Heart right ventricle (tissue), 16 donors: ENCODE data around the gene UBE3A. TPM values are rescaled to one million over a fixed set of nuclear protein-coding genes. Genes with fewer than 3 reads are reported as not detected.

Experiments used
- ATAC-seq, 8 donors: fragments of 200-7000 bp; cut with Tn5 transposase; one replicate each; pipeline ENCODE4 v1.9.1; 2020; ENCODE audit warnings: mild to moderate bottlenecking in 8 of 8, moderate library complexity in 8 of 8, moderate number of reproducible peaks in 1 of 8
- DNase-seq, 2 donors: peaks; one replicate each; pipeline ENCODE4 v3.0.0-alpha.2; 2020
- H3K27ac ChIP-seq, 10 donors: fragments of 200-600 bp; sonication (generic) in 2 of 10; one replicate each; pipeline versions ENCODE4 v1.5.0 to v1.8.0; 2020 to 2022; ENCODE audit warnings: mild to moderate bottlenecking in 3 of 10
- H3K27me3 ChIP-seq, 7 donors: fragments of 200-600 bp; one replicate each; pipeline ENCODE4 v1.8.0; 2021 to 2022; ENCODE audit warnings: mild to moderate bottlenecking in 2 of 7
- H3K36me3 ChIP-seq, 9 donors: fragments of 200-600 bp; sonication (generic) in 1 of 9; one replicate each; pipeline versions ENCODE4 v1.5.0 to v1.8.0; 2020 to 2022; ENCODE audit warnings: mild to moderate bottlenecking in 2 of 9
- H3K4me1 ChIP-seq, 9 donors: fragments of 200-600 bp; sonication (generic) in 1 of 9; one replicate each; pipeline versions ENCODE4 v1.5.0 to v1.8.0; 2020 to 2022; ENCODE audit warnings: mild to moderate bottlenecking in 4 of 9
- H3K4me3 ChIP-seq, 10 donors: fragments of 200-600 bp; sonication (generic) in 2 of 10; one replicate each; pipeline versions ENCODE4 v1.5.0 to v1.8.0; 2020 to 2022; ENCODE audit warnings: mild to moderate bottlenecking in 7 of 10, moderate library complexity in 2 of 10
- H3K9me3 ChIP-seq, 11 donors: fragments of 200-600 bp in 10 of 11; sonication (generic) in 2 of 11; one replicate each; pipeline versions ENCODE4 v1.5.0 to v1.8.0; 2013 to 2022; ENCODE audit warnings: mild to moderate bottlenecking in 2 of 11, control low read depth in 1 of 11, moderate library complexity in 1 of 11
- WGBS, 2 donors: extraction: QIAGEN DNeasy Blood & Tissue Kit; methylation state at CpG; one replicate each; pipeline ENCODE4 v1.1.7; 2013; ENCODE audit warnings: inconsistent platforms in 1 of 2; 5-methylcytosine and 5-hydroxymethylcytosine counted together
- intact Hi-C, 10 donors: fragments of 100-400 bp; cut with DNase I; formaldehyde crosslinking; loops; one replicate each; pipeline versions ENCODE4 v1.11.1 to v1.14.2; 2022
- polyA plus RNA-seq, 2 donors: library from polyadenylated mRNA; stranded (reverse); fragments of 200-250 nt; gene quantifications; one replicate each; pipeline ENCODE4 v1.2.3, GENCODE V29; 2013
- total RNA-seq, 10 donors: library from RNA; stranded (reverse); fragmentation: NEBNext Ultra II Directional in 3 of 10; extraction: Animal tissue kit (Norgen Biotek cat#: 25700) in 3 of 10; gene quantifications; one replicate each; pipeline versions ENCODE4 v1.2.1 to v1.2.4, GENCODE V29; 2021 to 2023
- TF ChIP-seq, protein P1 (sequence below), 9 donors: fragments of 200-600 bp; sonication (generic) in 2 of 9; IDR thresholded peaks; one replicate each; pipeline versions ENCODE4 v1.5.0 to v1.8.0; 2021 to 2022; ENCODE audit warnings: antibody characterized with exemption in 9 of 9, mild to moderate bottlenecking in 5 of 9, moderate library complexity in 1 of 9
- donor health status: Arrhythmogenic right ventricular cardiomyopathy.
- donor health status: ischemic (EF 13 %, LVEDD 7.1; RV severe dilation, severe dysfunction).
- donor health status: healthy with polysubstance abuse.
- donor health status: DM: no; HTN: yes; CAD: no.
- donor health status: DM: no; HTN: no; CAD: no.
- donor health status: ischemic (EF 25% LVEDD 6.9; RV normal size, moderate dysfunction).
- donor health status: ischemic (EF 25% LVEDD 5.7; RV mildly dilated, moderate dysfunction).
- donor health status: healthy.
- donor health status: DM: yes; HTN: yes; CAD: no.
- donor health status: Ischemic cardiomyopathy.
- donor health status: ischemic (EF 35%, LVEDD 5.7; RV mildly dilated, moderate dysfunction).
- donor health status: nonischemic (EF 11% LVEDD 7.7; RV severe dilation, severe dysfunction).
- donor health status: DM: yes; HTN: yes; CAD: no.
- donor health status: PGD.
- donor health status: ischemic (EF 29% LVEDD 5.4; RV normal size, mild dysfunction).
- donor health status: nonischemic (EF 23%, LVEDD 6.1; RV moderate dilation, normal function).

UBE3A gene
- total and polyA plus RNA-seq, 12 donors = 24.2 to 146 (median 108) TPM

DNA sequence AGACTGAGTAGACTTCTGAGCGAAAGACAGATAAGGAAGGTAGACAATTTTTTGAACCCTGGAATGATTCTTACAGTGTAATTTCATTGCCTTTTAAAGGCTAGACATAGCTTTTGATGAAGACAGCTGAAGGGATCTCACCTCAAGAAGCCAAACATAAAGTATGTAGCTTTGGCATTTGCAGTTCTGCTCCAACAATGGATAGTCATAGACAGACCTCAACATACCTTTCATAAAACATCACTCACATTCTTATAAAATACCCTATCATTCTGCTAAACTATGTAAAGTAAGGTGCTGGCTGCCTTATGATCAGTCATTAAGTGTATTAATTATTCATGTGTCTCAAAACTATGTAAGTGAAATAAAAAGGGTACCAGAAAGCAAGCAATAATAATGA is 70.0 kb downstream of the UBE3A start:
- WGBS, 2 donors = 98 to 100% methylated on average over 1 of the region's 1 CpG
- intact Hi-C loops = loop anchor here in 1 of 10 donors (10.0 kb wide), 1 partner anchor 56 kb away; no protein-coding TSS in a partner anchor

DNA sequence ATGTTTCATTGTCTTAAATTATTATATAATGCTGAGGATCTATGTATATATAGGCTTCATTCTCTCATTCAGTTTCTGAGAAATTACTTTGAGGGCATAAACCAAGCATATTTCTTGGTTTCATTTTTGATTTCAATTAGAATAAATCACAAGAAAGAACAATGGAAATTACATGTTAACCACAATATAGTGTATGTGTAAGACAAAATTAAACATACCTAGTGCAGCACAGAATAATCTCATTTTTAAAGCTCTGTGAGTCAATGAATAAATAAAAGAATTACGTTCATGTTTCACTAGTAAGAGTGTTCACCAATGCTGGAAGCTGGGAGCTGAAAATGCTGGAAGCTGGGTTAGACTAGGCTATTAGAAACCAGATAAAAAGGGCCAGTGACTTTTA is 72.8 kb downstream of the UBE3A start:
- Histone ChIP-seq H3K4me3 (no peak overlapping the region), H3K9me3 (no peaks in the 10 kb centered on the region), H3K36me3 (peaks cover 0 to 44% (median 2%) of the 10 kb centered on the region in 9 donors), H3K4me1 (peaks cover 0 to 25% (median 10%) of the 10 kb centered on the region in 9 donors), H3K27me3 (no peaks in the 10 kb centered on the region), H3K27ac (no peak overlapping the region)
- 87 to 88% methylated on average over 1 of the region's 1 CpG for WGBS, 2 donors
- TF ChIP-seq, protein P1, sequence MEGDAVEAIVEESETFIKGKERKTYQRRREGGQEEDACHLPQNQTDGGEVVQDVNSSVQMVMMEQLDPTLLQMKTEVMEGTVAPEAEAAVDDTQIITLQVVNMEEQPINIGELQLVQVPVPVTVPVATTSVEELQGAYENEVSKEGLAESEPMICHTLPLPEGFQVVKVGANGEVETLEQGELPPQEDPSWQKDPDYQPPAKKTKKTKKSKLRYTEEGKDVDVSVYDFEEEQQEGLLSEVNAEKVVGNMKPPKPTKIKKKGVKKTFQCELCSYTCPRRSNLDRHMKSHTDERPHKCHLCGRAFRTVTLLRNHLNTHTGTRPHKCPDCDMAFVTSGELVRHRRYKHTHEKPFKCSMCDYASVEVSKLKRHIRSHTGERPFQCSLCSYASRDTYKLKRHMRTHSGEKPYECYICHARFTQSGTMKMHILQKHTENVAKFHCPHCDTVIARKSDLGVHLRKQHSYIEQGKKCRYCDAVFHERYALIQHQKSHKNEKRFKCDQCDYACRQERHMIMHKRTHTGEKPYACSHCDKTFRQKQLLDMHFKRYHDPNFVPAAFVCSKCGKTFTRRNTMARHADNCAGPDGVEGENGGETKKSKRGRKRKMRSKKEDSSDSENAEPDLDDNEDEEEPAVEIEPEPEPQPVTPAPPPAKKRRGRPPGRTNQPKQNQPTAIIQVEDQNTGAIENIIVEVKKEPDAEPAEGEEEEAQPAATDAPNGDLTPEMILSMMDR (IDR thresholded peaks at IDR 0.05) = no peak
- ATAC-seq (no peak), DNase-seq (no peak)
- intact Hi-C loops = loop anchor here in 1 of 10 donors (10.0 kb wide), 1 partner anchor 59 kb away; no protein-coding TSS in a partner anchor

More for the DNA sequence above, 70.0 kb downstream of the UBE3A start:
- Histone ChIP-seq H3K9me3 (no peaks in the 10 kb centered on the region), H3K4me3 (no peak overlapping the region), H3K4me1 (peaks cover 0 to 27% (median 10%) of the 10 kb centered on the region in 9 donors), H3K27me3 (no peaks in the 10 kb centered on the region), H3K36me3 (peaks cover 0 to 58% (median 7%) of the 10 kb centered on the region in 9 donors), H3K27ac (no peak overlapping the region)
- TF ChIP-seq, protein P1 (IDR thresholded peaks at IDR 0.05) = no peak
- DNase-seq (no peak), ATAC-seq (no peak)

DNA sequence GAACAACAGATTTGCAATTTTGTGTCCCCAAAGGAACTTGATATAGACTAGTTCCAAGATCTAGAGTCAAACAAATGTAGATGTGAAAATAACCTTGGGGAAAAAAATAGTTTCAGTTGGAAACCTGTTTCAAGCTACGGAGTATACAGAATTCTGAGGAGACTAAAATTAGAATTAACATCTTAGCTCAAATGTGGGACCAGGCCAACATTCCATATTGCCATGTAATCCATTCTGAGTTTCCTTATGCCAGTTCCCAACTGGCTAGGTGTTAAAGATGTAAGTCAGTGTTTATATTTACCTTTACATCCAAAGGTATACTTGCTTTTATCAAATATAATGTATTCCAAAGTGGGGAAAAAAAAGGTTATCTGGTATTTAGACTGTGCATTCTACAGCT is 76.3 kb downstream of the UBE3A start:
- H3K4me3 ChIP-seq = no peak overlapping the region
- peaks cover 0 to 48% (median 5%) of the 10 kb centered on the region in 9 donors for H3K36me3 ChIP-seq
- DNase-seq (no peak), ATAC-seq (peak in 1 of 8 donors; percentile 60)
- intact Hi-C loops = loop anchor here in 2 of 10 donors (5.0 to 10.0 kb wide), 2 partner anchors 45 to 62 kb away; no protein-coding TSS in a partner anchor
- WGBS, 2 donors = 44 to 59% methylated on average over 1 of the region's 1 CpG
- H3K4me1 ChIP-seq = peaks cover 0 to 21% (median 10%) of the 10 kb centered on the region in 9 donors
- no peaks in the 10 kb centered on the region for H3K27me3 ChIP-seq
- H3K27ac ChIP-seq = peak overlapping the region in 3 of 10 donors; percentile 22 to 49 (median 43)
- H3K9me3 ChIP-seq = no peaks in the 10 kb centered on the region
- TF ChIP-seq, protein P1 (IDR thresholded peaks at IDR 0.05) = no peak

DNA sequence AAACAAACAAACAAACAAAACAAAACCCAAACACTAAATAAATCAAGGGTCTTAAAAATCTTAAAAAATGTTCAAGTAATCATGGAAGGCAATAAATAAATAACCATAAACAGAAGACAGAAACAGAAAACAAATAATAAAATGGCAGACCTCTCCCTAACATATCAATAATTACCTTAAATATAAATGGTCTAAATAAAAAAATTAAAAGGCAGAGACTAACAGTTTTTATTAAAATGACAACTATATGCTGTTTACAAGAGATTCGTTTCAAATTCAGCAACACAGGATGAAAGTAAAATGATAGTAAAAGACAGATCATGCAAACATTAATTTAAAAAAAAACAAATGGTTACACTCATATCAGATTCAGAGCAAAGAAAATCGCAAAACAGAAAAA is 91.1 kb downstream of the UBE3A start:
- peaks cover 0 to 23% (median 3%) of the 10 kb centered on the region in 9 donors for H3K4me1 ChIP-seq
- ATAC-seq = no peak
- H3K9me3 ChIP-seq = peaks cover 0 to 36% (median 21%) of the 10 kb centered on the region in 11 donors
- intact Hi-C loops = loop anchor here in 7 of 10 donors (5.0 to 10.0 kb wide), 3 partner anchors 55 to 90 kb away; partner anchors contain the start of gene UBE3A (in 7 of the 7)
- H3K27me3 ChIP-seq = no peaks in the 10 kb centered on the region
- H3K4me3 ChIP-seq = no peak overlapping the region
- TF ChIP-seq, protein P1 (IDR thresholded peaks at IDR 0.05) = no peak
- H3K36me3 ChIP-seq = peaks cover 0 to 76% (median 29%) of the 10 kb centered on the region in 9 donors
- DNase-seq = no peak
- WGBS, 2 donors = 98 to 100% methylated on average over 2 of the region's 2 CpGs
- no peak overlapping the region for H3K27ac ChIP-seq
